H1 (cell line): ENCODE measurements around the gene LIF. TPM values are rescaled to one million over a fixed set of nuclear protein-coding genes. Genes with fewer than 3 reads are reported as not detected.

Experiments used
- CTCF ChIA-PET: fragments of 300-600 bp; sonication (Branson Sonifier 250); formaldehyde crosslinking; loops from one replicate; lab custom pipeline; 2021; ENCODE audit not compliant: partially characterized antibody; lab: Charles Lee
- POLR2A ChIA-PET: fragments of 300-600 bp; sonication (Branson Sonifier 250); formaldehyde crosslinking; loops from one replicate; lab custom pipeline; 2021; ENCODE audit warnings: inconsistent platforms; ENCODE audit not compliant: partially characterized antibody; lab: Charles Lee
- DNase-seq, 2 experiments: peaks; one replicate each; pipeline versions ENCODE4 v3.0.0 to v3.0.0-alpha.2; 2010 to 2022; ENCODE audit warnings: low spot score in 2 of 2, low read depth in 1 of 2, mixed read lengths in 1 of 2
- FAIRE-seq: peaks from 2 replicates; lab custom pipeline; 2011; peaks lifted over from hg19 to GRCh38; lab: Jason Lieb, UNC
- H2AFZ ChIP-seq: 2 replicates; pipeline ENCODE4 v1.8.1; 2012; ENCODE audit warnings: low read length, inconsistent platforms
- H2AK5ac ChIP-seq: 2 replicates; pipeline ENCODE4 v1.6.1; 2013; ENCODE audit warnings: low read depth, low read length
- H2BK120ac ChIP-seq: replicated peaks from 2 replicates; pipeline ENCODE3; 2013; ENCODE audit warnings: low read depth, low read length, inconsistent platforms
- H2BK12ac ChIP-seq: 2 replicates; pipeline ENCODE4 v1.6.1; 2013; ENCODE audit warnings: low read depth, low read length
- H2BK15ac ChIP-seq: 2 replicates; pipeline ENCODE4 v1.6.1; 2013; ENCODE audit warnings: low read length
- H2BK20ac ChIP-seq: 2 replicates; pipeline ENCODE4 v1.6.1; 2013; ENCODE audit warnings: low read length
- H2BK5ac ChIP-seq: 2 replicates; pipeline ENCODE4 v1.6.1; 2013; ENCODE audit warnings: low read depth, low read length
- H3K14ac ChIP-seq: 2 replicates; pipeline ENCODE4 v1.6.1; 2013; ENCODE audit warnings: inconsistent platforms; ENCODE audit not compliant: insufficient read length
- H3K18ac ChIP-seq: 2 replicates; pipeline ENCODE4 v1.6.1; 2013; ENCODE audit warnings: low read length; ENCODE audit errors: extremely low read depth
- H3K23ac ChIP-seq: 2 replicates; pipeline ENCODE4 v1.6.1; 2013; ENCODE audit warnings: inconsistent platforms; ENCODE audit not compliant: insufficient read length
- H3K23me2 ChIP-seq: 2 replicates; pipeline ENCODE4 v1.6.1; 2013; ENCODE audit warnings: low read depth, low read length
- H3K27ac ChIP-seq: 2 replicates; pipeline ENCODE4 v1.6.1; 2011; ENCODE audit warnings: low read depth, low read length, inconsistent platforms
- H3K27me3 ChIP-seq, 4 experiments: replicated peaks in 1 of 4; 1 replicate in 1 of 4; 2 replicates in 3 of 4; pipeline versions ENCODE4 v1.6.1 to v1.8.1; 2011 to 2013; ENCODE audit warnings: low read length in 3 of 4, mild to moderate bottlenecking in 3 of 4, inconsistent platforms in 2 of 4, mixed read lengths in 2 of 4, moderate library complexity in 1 of 4; ENCODE audit not compliant: control insufficient read depth in 3 of 4, insufficient read depth in 3 of 4; ENCODE audit errors: extremely low read depth in 1 of 4
- H3K36me3 ChIP-seq, 4 experiments: 2 replicates each; pipeline versions ENCODE4 v1.6.1 to v1.8.1; 2011 to 2013; ENCODE audit warnings: mild to moderate bottlenecking in 4 of 4, low read length in 3 of 4, moderate library complexity in 2 of 4, control low read depth in 1 of 4, inconsistent platforms in 1 of 4; ENCODE audit not compliant: insufficient read depth in 4 of 4, control insufficient read depth in 2 of 4
- H3K4ac ChIP-seq: replicated peaks from 2 replicates; pipeline ENCODE3; 2013; ENCODE audit warnings: low read length, low read depth, mixed read lengths, inconsistent platforms; ENCODE audit not compliant: insufficient read length
- H3K4me1 ChIP-seq, 4 experiments: replicated peaks in 1 of 4; 1 replicate in 1 of 4; 2 replicates in 3 of 4; pipeline versions ENCODE4 v1.6.1 to v1.8.1; 2011 to 2013; ENCODE audit warnings: low read length in 3 of 4, inconsistent platforms in 2 of 4, mixed read lengths in 1 of 4; ENCODE audit not compliant: insufficient read depth in 4 of 4, control insufficient read depth in 3 of 4
- H3K4me2 ChIP-seq, 2 experiments: 2 replicates each; pipeline versions ENCODE4 v1.6.1 to v1.8.1; 2011 to 2013; ENCODE audit warnings: low read depth in 2 of 2, low read length in 2 of 2, control low read depth in 1 of 2, inconsistent platforms in 1 of 2, mild to moderate bottlenecking in 1 of 2; ENCODE audit not compliant: insufficient read depth in 1 of 2
- H3K4me3 ChIP-seq, 4 experiments: fragments of 200-600, 300-600 bp in 1 of 4; sonication (generic), shearing (Covaris generic), sonication (Bioruptor Twin) in 1 of 4; 2 replicates each; pipeline versions ENCODE4 v1.5.1 to v1.8.1; 2011 to 2016; ENCODE audit warnings: low read length in 4 of 4, low read depth in 3 of 4, control low read depth in 2 of 4, inconsistent platforms in 2 of 4, mild to moderate bottlenecking in 2 of 4, mixed read lengths in 1 of 4, moderate library complexity in 1 of 4; ENCODE audit not compliant: insufficient read depth in 2 of 4; ENCODE audit errors: extremely low read depth in 1 of 4
- H3K56ac ChIP-seq: replicated peaks from 2 replicates; pipeline ENCODE3; 2013; ENCODE audit warnings: low read depth, mild to moderate bottlenecking, mixed read lengths, low read length, inconsistent platforms; ENCODE audit not compliant: insufficient read length
- H3K79me1 ChIP-seq: 2 replicates; pipeline ENCODE4 v1.6.1; 2013; ENCODE audit warnings: low read depth, low read length, control low read depth
- H3K79me2 ChIP-seq, 2 experiments: 2 replicates each; pipeline versions ENCODE4 v1.6.1 to v1.8.1; 2012 to 2013; ENCODE audit warnings: low read length in 2 of 2, mild to moderate bottlenecking in 2 of 2, inconsistent platforms in 1 of 2; ENCODE audit not compliant: insufficient read depth in 2 of 2, control insufficient read depth in 1 of 2
- H3K9ac ChIP-seq, 4 experiments: replicated peaks in 1 of 4; 1 replicate in 1 of 4; 2 replicates in 3 of 4; pipeline versions ENCODE4 v1.6.1 to v1.8.1; 2011 to 2013; ENCODE audit warnings: low read depth in 3 of 4, low read length in 3 of 4, control low read depth in 2 of 4, mild to moderate bottlenecking in 2 of 4, moderate library complexity in 2 of 4, inconsistent platforms in 1 of 4; ENCODE audit errors: extremely low read depth in 1 of 4
- H3K9me3 ChIP-seq, 2 experiments: 2 replicates each; pipeline versions ENCODE4 v1.6.1 to v1.8.1; 2012 to 2013; ENCODE audit warnings: mild to moderate bottlenecking in 2 of 2, moderate library complexity in 2 of 2, control low read depth in 1 of 2, inconsistent platforms in 1 of 2, low read depth in 1 of 2, low read length in 1 of 2, mixed read lengths in 1 of 2; ENCODE audit not compliant: insufficient read depth in 2 of 2
- H4K20me1 ChIP-seq, 2 experiments: replicated peaks in 1 of 2; 2 replicates each; pipeline versions ENCODE3 to v1.8.1; 2011 to 2013; ENCODE audit warnings: inconsistent platforms in 2 of 2, low read length in 2 of 2, mild to moderate bottlenecking in 1 of 2; ENCODE audit not compliant: insufficient read depth in 2 of 2, control insufficient read depth in 1 of 2
- H4K5ac ChIP-seq: 2 replicates; pipeline ENCODE4 v1.6.1; 2013; ENCODE audit warnings: low read length, low read depth, mixed read lengths, inconsistent platforms; ENCODE audit not compliant: insufficient read length
- H4K8ac ChIP-seq: 2 replicates; pipeline ENCODE4 v1.8.0; 2013; ENCODE audit warnings: mild to moderate bottlenecking, moderate library complexity, low read length, inconsistent platforms; ENCODE audit not compliant: insufficient read depth; ENCODE audit errors: extremely low read depth
- H4K91ac ChIP-seq: replicated peaks from 2 replicates; pipeline ENCODE3; 2013; ENCODE audit warnings: low read length, mixed read lengths, inconsistent platforms; ENCODE audit not compliant: insufficient read length
- BACH1 ChIP-seq: IDR thresholded peaks from 2 replicates; pipeline ENCODE4 v1.6.1; 2012; ENCODE audit warnings: low read length, improper control_type of control experiment
- BCL11A ChIP-seq, 2 experiments: IDR thresholded peaks; one replicate each; pipeline ENCODE4 v1.6.1; 2011; ENCODE audit warnings: low read depth in 2 of 2, low read length in 2 of 2, mild to moderate bottlenecking in 2 of 2
- CHD1 ChIP-seq: IDR thresholded peaks from 2 replicates; pipeline ENCODE4 v1.6.1; 2012; ENCODE audit warnings: low read depth, low read length, improper control_type of control experiment
- GABPA ChIP-seq: IDR thresholded peaks from 2 replicates; pipeline ENCODE4 v1.6.1; 2011; ENCODE audit warnings: mild to moderate bottlenecking, low read length, moderate library complexity, borderline replicate concordance; ENCODE audit not compliant: insufficient read depth
- HDAC6 ChIP-seq: IDR thresholded peaks from one replicate; pipeline ENCODE4 v1.7.1; 2012; ENCODE audit warnings: low read depth, mild to moderate bottlenecking, inconsistent platforms, low read length, moderate library complexity
- JUN ChIP-seq: IDR thresholded peaks from 2 replicates; pipeline ENCODE4 v1.6.1; 2011; ENCODE audit warnings: low read depth, mild to moderate bottlenecking, improper control_type of control experiment, low read length
- KDM5A ChIP-seq: fragments of 200-600 bp; IDR thresholded peaks from 2 replicates; pipeline ENCODE4 v1.7.1; 2012; ENCODE audit warnings: mild to moderate bottlenecking, low read length, inconsistent platforms, mixed read lengths
- NRF1 ChIP-seq: IDR thresholded peaks from 2 replicates; pipeline ENCODE4 v1.6.1; 2011; ENCODE audit warnings: mild to moderate bottlenecking, low read depth, low read length, improper control_type of control experiment
- RFX5 ChIP-seq: IDR thresholded peaks from 2 replicates; pipeline ENCODE4 v1.6.1; 2011; ENCODE audit warnings: low read depth, low read length, improper control_type of control experiment, borderline replicate concordance
- SIN3A ChIP-seq, 2 experiments: IDR thresholded peaks in 1 of 2; conservative IDR thresholded peaks in 1 of 2; 2 replicates each; pipeline ENCODE4 v1.6.1; 2011 to 2012; ENCODE audit warnings: low read length in 2 of 2, improper control_type of control experiment in 1 of 2, low read depth in 1 of 2, mild to moderate bottlenecking in 1 of 2
- SP4 ChIP-seq: IDR thresholded peaks from 2 replicates; pipeline ENCODE4 v1.6.1; 2012; ENCODE audit warnings: low read length, inconsistent platforms
- SRF ChIP-seq: IDR thresholded peaks from 2 replicates; pipeline ENCODE4 v1.6.1; 2011; ENCODE audit warnings: mild to moderate bottlenecking, low read depth, low read length, moderate library complexity
- SUZ12 ChIP-seq: fragments of 200-600 bp; sonication (generic); IDR thresholded peaks from 2 replicates; pipeline ENCODE4 v1.6.1; 2012; ENCODE audit warnings: mild to moderate bottlenecking, inconsistent platforms, low read length, moderate library complexity, mixed read lengths
- TBP ChIP-seq: IDR thresholded peaks from 2 replicates; pipeline ENCODE4 v1.6.1; 2011; ENCODE audit warnings: low read depth, low read length, improper control_type of control experiment
- TCF12 ChIP-seq: IDR thresholded peaks from 2 replicates; pipeline ENCODE4 v1.6.1; 2011; ENCODE audit warnings: low read depth, mild to moderate bottlenecking, low read length
- YY1 ChIP-seq: IDR thresholded peaks from 2 replicates; pipeline ENCODE4 v1.6.1; 2011; ENCODE audit warnings: low read depth, mild to moderate bottlenecking, low read length
- WGBS, 2 experiments: shearing (Covaris generic) in 1 of 2; methylation state at CpG; one replicate each; pipeline versions ENCODE4 v1.1.6 to v1.1.7; 2013 to 2015; ENCODE audit warnings: low lambda C conversion rate in 2 of 2, mixed read lengths in 2 of 2, inconsistent platforms in 1 of 2, low coverage in 1 of 2, missing lambda C conversion rate in 1 of 2; ENCODE audit not compliant: insufficient replicate concordance in 2 of 2, insufficient coverage in 1 of 2, insufficient read length in 1 of 2; ENCODE audit errors: extremely low coverage in 1 of 2, missing lambda C conversion rate in 1 of 2; 5-methylcytosine and 5-hydroxymethylcytosine counted together
- polyA plus RNA-seq, 7 experiments: library from polyadenylated mRNA; depleted of rRNA in 3 of 7; stranded (reverse) in 5 of 7; unstranded in 2 of 7; fragments of >200 nt in 5 of 7; fragments of 200-250 nt in 2 of 7; gene quantifications; 1 replicate in 5 of 7; 2 replicates in 1 of 7; 4 replicates in 1 of 7; pipeline versions ENCODE4 v1.2.1 to v1.2.3, GENCODE V29; 2011 to 2013; ENCODE audit warnings: missing spikeins in 2 of 7, mixed read lengths in 2 of 7
- total RNA-seq: library from RNA; stranded (reverse); fragmentation: NEBNext Ultra II Directional; extraction: Animal tissue kit (Norgen Biotek cat#: 25700); gene quantifications from 2 replicates; pipeline ENCODE4 v1.2.1, GENCODE V29; 2021

LIF gene
- total and polyA plus RNA-seq, 2 of the 8 experiments (the other 6 are each of a cell fraction or from before 2014, with no cell fraction given) = 3.3 to 3.5 TPM

GRCh38 chr22:30204742-30205111, 41.8 kb downstream of the LIF start:
- no peak overlapping the region for H2BK5ac ChIP-seq
- 89% methylated on average over 10 of the region's 10 CpGs; no CpG with 5 or more reads in 1 of the 2 experiments for WGBS, 2 experiments
- H3K4ac ChIP-seq = no peak overlapping the region
- H3K9ac ChIP-seq = no peak overlapping the region
- H3K79me2 ChIP-seq = peaks cover 0 to 3% of the 10 kb centered on the region in 2 experiments; a peak in 2 of 4 replicates
- H3K27me3 ChIP-seq = no peaks in the 10 kb centered on the region; a peak in 1 of 7 replicates
- H3K4me2 ChIP-seq = no peak overlapping the region
- H3K79me1 ChIP-seq = no peaks in the 10 kb centered on the region
- no peak for FAIRE-seq
- ChIA-PET CTCF (interaction anchor here (0.9 to 3.9 kb wide), 3 partner anchors 14 to 116 kb away, joined by 3 to 13 read pairs (median 4); no protein-coding TSS in a partner anchor), POLR2A (interaction anchor here (0.6 to 2.4 kb wide), 4 partner anchors 8 to 122 kb away, joined by 3 to 7 read pairs (median 4); no protein-coding TSS in a partner anchor)
- H4K8ac ChIP-seq = no peak overlapping the region
- H2BK12ac ChIP-seq = no peak overlapping the region
- H3K4me3 ChIP-seq = no peak overlapping the region
- H2BK20ac ChIP-seq = no peak overlapping the region
- H3K18ac ChIP-seq = no peak overlapping the region
- no peak overlapping the region for H4K91ac ChIP-seq
- H4K5ac ChIP-seq = no peak overlapping the region
- no peak overlapping the region for H3K14ac ChIP-seq
- no peak overlapping the region for H2BK120ac ChIP-seq
- H3K36me3 ChIP-seq = no peaks in the 10 kb centered on the region
- no peak overlapping the region for H3K56ac ChIP-seq
- no peak overlapping the region for H3K27ac ChIP-seq
- no peak overlapping the region for H3K23ac ChIP-seq
- no peak overlapping the region for H2AFZ ChIP-seq
- H3K23me2 ChIP-seq = no peaks in the 10 kb centered on the region
- no peak for DNase-seq
- H2BK15ac ChIP-seq = no peak overlapping the region
- H4K20me1 ChIP-seq = no peaks in the 10 kb centered on the region
- H3K9me3 ChIP-seq = no peaks in the 10 kb centered on the region
- H2AK5ac ChIP-seq = no peak overlapping the region
- peaks cover 0 to 9% (median 2%) of the 10 kb centered on the region in 4 experiments; a peak in 5 of 7 replicates for H3K4me1 ChIP-seq
- TF ChIP-seq TBP = no peak
- no peak for TF ChIP-seq NRF1
- no peak for TF ChIP-seq SIN3A (conservative IDR thresholded peaks at IDR 0.05 in 1 of 2, IDR thresholded peaks at IDR 0.05 in 1 of 2; ENCODE audit: low read depth in 1 of 2, low read length in 2 of 2)
- TF ChIP-seq KDM5A = no peak
- no peak for TF ChIP-seq CHD1
- no peak for TF ChIP-seq SRF
- TF ChIP-seq GABPA = no peak
- TF ChIP-seq HDAC6 = no peak
- TF ChIP-seq TCF12 = no peak
- no peak for TF ChIP-seq SP4
- TF ChIP-seq BACH1 = no peak
- no peak for TF ChIP-seq BCL11A (IDR thresholded peaks at IDR 0.05; ENCODE audit: low read depth in 2 of 2, low read length in 2 of 2)
- TF ChIP-seq YY1 = no peak
- TF ChIP-seq JUN = no peak
- TF ChIP-seq RFX5 = no peak
- no peak for TF ChIP-seq SUZ12
